Skin of body (tissue), 2 donors: ENCODE measurements around the gene LASP1. TPM values are rescaled to one million over a fixed set of nuclear protein-coding genes. Genes with fewer than 3 reads are reported as not detected.
"Not testable (repeated sequence)": the region's sequence is repeated elsewhere in the genome, so short reads cannot be mapped to it uniquely, and the experiment has no call there.

Experiments used
- DNase-seq: peaks from one replicate; lab custom pipeline; 2025; lab: John Stamatoyannopoulos, UW
- total RNA-seq: library from RNA; depleted of rRNA; stranded (reverse); fragments of >200 nt; gene quantifications from one replicate; pipeline ENCODE4 v1.2.3, GENCODE V29; 2014

LASP1 gene
- total RNA-seq, 1 donor from 2014 or later = 44.4 TPM

DNA sequence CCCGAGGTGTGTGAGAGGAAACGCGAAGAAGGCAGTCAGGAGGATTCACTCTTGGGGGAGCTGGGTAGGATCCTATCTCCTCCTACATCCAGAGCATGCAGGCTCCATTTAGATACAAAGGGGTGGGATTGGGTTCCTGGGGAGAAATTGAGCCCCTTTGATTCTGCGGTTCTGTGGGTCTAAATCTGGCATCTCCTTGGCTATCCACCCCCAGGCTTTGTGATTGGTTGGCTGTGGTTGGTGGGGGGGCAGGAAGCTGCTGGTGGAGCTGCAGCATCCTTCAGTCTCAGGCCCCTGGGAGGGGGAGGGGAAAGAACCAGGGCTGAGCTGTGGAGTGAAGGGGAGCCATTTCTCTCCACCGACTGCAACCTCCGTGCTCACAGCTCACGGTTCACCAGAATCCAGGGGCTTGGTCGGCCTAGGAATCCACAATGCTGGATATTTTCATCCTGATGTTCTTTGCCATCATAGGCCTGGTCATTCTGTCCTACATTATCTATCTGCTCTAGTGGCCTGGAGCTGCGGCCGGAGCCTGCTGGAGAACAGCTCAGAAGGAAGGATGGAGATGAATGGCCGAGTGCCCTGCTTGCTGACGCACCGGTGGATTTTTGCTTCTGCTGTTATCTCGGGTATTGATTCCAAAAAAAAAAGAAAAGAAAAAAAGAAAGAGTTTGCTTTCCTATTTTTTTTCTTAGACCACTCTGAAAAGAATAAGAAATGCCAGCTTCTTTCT is 55.6 kb downstream of the LASP1 start, which contains the start of gene LASP1NB:
TSS of gene LASP1NB (plus strand) at position 352 of the 733 bp plus-strand sequence.
- no peak for DNase-seq

DNA sequence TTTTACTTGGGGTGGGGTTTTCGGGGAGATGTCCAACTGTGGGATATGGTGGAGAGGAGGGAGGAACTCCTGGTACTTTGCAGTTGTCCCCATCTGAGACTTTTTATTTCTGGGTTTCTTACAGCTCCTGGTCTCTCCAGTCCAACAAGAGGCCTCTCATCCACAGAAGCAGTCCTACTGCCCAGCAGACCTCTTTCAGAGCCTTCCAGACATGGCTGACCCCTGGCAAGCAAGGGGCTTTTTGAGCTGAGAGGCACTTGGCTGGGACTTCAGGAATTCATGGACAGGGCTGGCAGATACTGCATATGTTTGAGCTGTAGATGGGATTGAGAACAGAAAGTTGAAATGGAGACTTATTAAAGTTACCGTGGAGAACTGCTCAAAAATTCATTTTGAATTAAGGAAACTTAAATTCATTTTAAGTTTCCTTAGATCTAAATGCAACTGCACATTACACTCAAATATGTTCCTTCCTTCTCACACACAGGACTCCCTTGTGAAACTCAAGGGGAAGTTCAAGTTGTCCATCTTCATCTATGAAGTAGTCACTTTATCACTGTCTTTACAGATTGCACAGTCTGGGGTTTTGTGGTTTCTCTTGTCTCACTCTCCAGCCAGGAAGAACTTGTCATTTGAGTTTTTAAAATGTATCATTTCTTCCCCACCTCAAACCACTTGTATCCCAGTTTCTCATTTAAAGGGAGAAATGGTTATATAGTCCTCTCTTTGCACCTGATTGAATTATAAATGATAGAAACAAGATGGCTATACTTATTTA is 56.6 kb downstream of the LASP1 start:
- DNase-seq = no peak

DNA sequence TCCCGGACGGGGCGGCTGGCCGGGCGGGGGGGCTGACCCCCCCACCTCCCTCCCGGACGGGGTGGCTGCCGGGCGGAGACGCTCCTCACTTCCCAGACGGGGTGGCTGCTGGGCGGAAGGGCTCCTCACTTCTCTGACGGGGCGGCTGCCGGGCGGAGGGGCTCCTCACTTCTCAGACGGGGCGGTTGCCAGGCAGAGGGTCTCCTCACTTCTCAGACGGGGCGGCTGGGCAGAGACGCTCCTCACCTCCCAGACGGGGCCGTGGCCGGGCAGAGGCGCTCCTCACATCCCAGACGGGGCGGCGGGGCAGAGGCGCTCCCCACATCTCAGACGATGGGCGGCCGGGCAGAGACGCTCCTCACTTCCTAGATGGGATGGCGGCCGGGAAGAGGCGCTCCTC is 60.9 kb downstream of the LASP1 start:
- DNase-seq = not testable (repeated sequence)

DNA sequence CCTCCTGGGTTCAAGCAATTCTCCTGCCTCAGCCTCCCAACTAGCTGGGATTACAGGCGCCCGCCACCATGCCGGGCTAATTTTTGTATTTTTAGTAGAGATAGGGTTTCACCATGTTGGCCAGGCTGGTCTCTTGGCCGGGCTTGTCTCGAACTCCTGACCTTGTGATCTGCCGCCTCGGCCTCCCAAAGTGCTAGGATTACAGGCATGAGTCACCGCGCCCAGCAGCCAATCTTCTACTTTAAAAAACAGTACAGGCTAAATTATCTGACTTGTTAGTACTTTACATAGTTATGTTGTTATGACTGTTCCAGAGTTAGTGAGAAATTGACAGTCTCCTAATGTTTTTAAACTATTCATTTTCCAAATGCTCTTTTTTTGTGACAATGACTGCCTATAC is 64.1 kb downstream of the LASP1 start:
- DNase-seq = not testable (repeated sequence)

DNA sequence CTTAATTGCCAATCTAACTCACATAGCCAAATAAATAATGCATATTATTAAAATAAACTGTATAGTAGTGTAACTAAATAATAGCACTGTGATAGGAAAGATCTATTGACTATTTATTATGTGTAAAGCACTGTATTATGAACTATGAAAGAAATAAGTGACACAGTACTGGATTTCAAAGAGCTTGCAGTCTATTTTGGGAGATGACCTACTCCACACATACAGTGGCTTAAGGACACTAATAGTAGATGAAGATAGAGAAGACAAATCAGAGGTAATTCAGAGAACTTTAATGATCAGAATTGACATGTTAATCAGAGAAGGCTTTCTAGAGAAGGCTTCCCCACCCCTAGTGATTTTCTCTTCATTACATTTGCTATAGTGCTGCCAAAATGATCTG is 70.1 kb downstream of the LASP1 start:
- no peak for DNase-seq

DNA sequence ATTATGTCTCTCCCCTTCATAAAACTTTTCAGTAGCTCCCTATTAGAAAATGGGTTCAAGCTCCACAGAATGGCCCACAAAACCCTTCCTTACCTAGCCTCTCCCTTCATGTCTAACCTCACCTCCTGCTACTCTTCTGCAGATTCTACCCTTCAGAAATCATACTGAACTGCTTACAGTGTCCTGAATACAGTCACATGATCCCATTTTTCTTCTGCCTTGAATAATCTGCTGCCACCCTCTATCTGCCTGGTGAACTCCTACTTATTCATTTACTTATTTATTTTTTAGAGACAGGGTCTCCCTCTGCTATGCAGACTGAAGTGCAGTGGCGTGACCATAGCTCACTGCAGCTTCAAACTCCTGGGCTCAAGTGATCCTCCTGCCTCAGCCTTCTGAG is 70.5 kb downstream of the LASP1 start:
- no peak for DNase-seq

DNA sequence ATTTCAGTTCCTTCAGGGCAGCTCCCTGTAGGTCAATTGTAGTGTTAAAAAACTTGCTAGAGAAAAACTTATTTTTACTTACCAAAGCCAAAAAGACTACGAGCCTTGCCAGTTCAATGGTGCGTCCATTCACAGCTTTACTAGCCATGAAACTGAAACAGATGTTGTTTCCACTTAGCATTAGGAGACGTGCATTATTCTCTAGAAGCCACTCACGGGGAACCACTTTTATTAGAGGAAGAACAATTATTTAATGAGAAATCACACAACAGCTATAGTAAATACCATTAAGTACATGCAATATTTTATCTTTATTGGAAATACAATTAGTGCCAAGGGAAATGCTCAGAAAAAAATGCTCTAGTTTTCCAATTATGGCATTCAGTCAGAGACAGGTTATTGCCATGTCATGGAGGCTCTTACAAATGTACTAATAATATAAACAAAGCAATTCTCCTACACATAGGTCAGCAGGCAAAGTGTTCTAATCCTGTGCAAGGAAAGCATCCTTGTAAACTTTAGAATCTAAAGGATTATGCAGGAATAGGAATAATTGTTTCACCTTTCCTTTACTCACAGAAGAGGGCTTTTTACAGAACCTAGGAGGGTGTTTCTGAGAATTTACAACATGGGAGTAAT is 73.0 kb downstream of the LASP1 start:
- DNase-seq = no peak

DNA sequence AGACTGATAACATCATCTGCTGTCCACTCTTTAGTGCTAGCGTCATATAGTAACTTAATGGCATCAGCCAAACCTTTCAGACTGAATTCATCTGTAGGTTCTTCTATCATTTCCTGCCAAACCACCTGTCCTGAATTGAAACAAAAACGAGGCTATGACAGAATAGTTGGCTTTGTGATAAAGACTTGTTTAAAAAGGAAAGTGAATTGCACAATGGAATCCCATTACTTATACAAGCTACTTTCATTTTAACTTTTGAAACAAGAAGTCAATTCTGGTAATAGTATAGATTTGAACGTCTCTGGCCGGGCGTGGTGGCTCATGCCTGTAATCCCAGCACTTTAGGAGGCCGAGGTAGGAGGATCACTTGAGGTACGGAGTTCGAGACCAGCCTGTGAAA is 73.7 kb downstream of the LASP1 start:
- no peak for DNase-seq

DNA sequence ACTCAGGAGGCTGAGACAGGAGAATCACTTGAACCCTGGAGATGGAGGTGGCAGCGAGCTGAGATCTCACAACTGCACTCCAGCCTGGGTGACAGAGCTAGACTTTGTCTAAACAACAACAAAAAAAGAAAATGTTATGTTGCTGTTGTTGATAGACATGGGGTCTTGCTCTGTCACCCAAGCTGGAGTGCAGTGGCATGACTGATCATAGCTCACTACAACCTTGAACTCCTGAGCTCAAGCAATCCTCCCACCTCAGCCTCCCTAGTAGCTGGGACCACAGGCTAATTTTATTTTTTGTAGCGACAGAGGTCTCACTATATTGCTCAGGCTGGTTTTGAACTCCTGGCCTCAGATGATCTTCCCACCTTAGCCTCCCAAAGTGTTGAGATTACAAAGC is 77.3 kb downstream of the LASP1 start:
- DNase-seq = no peak

DNA sequence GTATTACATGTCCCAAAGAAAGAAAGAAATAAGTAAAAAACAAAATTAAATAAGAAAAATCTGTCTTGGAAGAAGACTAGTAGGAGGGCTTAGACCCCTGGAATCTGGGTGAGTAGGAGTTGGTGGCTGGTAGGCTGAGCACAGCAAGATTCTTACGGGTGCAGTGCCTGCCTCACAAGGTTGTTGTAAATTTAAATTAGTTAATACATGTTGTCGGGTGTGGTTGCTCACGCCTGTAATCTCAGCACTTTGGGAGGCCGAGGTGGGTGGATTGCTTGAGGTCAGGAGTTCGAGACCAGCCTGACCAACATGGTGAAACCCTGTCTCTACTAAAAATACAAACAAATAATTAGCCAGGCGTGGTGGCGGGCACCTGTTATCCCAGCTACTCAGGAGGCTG is 83.9 kb downstream of the LASP1 start:
- not testable (repeated sequence) for DNase-seq

DNA sequence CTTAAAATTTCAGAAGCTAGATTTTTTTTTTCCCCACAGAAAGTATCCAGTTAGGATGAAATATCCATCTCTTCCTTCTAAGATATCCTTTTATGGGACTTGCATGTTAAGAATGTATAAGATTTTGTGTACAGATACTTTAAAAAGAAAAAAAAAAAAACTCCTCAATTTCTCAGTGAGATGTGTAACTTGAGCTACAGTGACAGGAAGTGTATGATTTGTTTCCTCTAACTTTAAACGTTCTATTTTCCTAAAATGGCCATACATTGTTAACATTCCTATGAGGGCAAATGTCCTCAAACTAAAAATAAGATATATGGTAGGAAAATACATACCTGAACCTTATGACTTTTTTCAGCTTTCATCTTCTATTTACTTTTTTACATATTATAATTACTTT is 88.5 kb downstream of the LASP1 start:
- DNase-seq = no peak

DNA sequence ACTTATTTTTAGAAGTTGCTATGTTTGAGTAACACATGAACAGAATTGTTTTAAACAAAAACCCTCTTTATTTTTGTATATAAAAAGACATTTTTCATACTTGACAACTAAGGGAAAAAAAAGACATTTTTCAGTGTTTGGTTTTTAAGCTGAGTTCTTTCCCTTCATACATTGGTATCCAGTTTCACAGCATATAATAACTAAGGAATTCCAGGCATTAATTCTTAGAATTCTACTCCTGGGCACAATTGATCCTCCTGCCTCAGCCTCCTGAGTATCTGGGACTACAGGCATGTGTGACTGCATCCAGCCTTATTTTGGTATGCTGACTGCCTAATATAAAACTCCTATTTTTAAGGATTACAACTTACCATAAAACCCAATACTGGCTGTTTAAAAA is 88.9 kb downstream of the LASP1 start:
- no peak for DNase-seq

DNA sequence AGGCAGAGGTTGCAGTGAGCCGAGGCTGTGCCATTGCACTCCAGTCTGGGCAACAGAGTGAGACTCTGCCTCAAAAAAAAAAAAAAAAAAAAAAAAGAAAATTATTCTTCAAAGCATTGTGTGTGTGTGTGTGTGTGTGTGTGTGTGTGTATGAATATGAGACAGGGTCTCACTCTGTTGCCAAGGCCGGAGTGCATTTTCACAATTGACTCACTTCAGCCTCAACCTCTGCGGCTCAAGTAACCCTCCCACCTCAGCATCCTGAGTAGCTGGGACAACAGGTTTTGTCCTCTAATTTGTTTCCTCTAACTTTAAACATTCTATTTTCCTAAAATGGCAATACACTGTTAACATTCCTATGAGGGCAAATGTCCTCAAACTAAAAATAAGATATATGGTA is 89.7 kb downstream of the LASP1 start:
- DNase-seq = no peak

DNA sequence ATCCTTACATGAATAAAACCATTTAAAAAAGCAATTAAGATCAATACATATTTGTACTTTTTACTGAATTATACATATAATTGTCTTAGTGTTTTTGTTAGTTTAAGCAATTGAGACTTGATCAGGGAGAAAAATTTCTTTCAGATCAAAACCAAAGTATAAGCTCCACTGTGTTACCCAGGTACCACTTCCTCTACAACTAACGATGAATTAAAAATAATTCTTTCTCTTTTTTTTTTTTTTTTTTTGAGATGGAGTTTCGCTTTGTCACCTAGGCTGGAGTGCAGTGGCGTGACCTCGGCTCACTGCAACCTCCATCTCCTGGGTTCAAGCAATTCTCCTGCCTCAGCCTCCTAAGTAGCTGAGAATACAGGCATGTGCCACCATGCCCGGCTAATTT is 90.5 kb downstream of the LASP1 start:
- no peak for DNase-seq

DNA sequence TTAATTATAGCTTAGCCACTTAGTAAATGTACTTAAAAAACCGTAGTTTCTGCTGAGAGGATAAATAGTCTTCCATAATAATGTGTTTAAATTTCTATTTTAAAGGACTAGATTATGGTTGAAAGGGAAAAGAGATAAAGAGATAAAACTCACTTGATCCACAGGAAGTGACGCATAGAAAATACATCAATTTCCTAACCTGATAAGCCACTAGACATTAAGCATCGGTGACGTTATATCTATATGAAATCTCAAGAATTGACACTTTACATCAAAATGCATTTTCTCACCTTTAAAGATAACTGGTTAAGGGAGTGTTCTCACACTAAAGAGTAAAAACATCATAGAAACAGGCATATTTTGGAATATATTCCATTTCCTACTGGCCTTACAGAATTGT is 91.6 kb downstream of the LASP1 start:
- DNase-seq = no peak

DNA sequence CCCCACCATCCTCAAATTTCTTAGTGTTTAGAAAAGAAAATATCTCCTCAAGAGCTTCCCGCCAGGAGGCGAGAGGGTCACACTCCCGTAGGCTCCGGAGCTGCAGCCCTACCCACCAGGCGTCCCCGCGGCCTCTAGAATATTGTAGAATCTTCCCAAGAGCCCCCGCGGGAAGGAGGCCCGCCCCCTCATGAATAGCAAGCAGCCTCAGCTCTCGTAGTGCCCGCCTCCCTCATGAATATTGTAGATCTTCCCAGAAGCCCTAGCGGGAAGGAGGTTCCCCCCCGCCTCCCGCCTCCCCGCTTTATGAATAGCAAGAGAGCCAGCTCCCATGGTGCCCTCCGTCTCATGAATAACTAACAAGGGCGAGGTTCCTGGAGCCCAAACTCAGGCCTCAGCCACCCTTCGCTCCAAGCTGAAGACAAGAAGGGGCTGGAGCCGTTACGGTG is 97.5 kb downstream of the LASP1 start, which contains the start of gene FBXO47:
TSS of gene FBXO47 (minus strand) at position 114 of the 449 bp plus-strand sequence. CDS start 4,378 bp downstream, outside the sequence.
- peak; percentile 83 for DNase-seq

DNA sequence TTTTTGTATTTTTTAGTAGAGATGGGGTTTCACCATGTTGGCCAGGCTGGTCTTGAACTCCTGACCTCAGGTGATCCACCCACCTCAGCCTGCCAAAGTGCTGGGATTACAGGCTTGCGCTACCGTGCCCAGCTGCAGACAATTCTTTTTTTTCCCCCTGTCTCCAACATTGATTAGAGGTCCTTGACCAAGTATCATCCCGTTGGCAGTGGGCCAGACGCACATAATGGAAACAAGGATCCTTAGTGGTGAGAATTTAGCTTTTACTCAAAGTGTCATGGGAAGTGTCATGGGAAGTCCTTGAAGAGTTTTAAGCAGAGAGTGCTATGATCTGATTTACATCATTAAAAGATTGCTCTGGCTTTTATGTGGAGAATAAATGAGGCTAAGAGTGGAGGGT is 99.4 kb downstream of the LASP1 start:
- no peak for DNase-seq

DNA sequence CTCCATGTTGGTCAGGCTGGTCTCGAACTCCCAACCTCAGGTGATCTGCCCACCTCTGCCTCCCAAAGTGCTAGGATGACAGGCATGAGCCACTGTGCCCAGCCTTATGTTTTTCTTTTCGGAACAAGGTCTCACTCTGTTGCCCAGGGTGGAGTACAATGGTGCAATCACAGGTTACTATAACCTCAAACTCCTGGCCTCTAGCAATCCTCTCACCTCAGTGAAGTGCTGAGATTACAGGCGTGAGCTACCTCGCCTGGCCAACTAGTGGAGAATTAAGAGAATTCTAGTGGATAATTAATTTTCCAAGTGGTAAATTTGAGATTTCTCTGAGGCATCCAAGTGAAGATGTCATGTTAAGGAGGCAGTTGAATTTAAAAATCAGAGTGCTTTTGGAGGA is 100.3 kb downstream of the LASP1 start:
- DNase-seq = no peak

DNA sequence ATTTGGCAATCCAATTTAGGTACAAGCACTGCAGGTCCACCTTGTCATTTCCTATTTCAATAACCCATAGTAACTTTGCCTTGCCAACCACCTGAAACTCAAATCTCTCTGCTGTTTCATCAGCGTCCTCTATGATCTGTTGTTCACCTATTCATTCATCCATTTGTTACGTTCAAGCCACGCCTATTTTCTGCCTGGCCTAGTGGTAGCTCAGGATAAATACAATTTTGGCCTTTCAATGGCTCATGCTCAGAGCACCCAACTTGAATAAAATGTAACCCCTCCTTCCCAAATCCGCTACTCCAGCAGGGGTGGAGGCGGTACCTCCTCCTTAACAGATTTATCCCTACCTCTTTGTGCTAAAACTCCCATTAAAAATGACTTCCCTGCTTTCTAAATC is 100.9 kb downstream of the LASP1 start:
- no peak for DNase-seq
